Measurements from ENCODE around the gene ARHGEF11.

Gene ARHGEF11

GRCh38 chr1:157005965-157006364 is 39.6 kb downstream of the ARHGEF11 start:
- no peak for DNase-seq (ENCODE audit: low read depth)
- H3K4me3 ChIP-seq (ENCODE audit: low read depth, low read length) = no peak overlapping the region

GRCh38 chr1:157004806-157005205 is 40.7 kb downstream of the ARHGEF11 start:
- no peak overlapping the region for H3K4me3 ChIP-seq (ENCODE audit: low read depth, low read length)
- DNase-seq (ENCODE audit: low read depth) = no peak

- H3K4me3 ChIP-seq (ENCODE audit: low read depth, low read length) = no peak overlapping the region
- DNase-seq (ENCODE audit: low read depth) = no peak
These were observed 41.2 kb downstream of the ARHGEF11 start for GRCh38 chr1:157004327-157004726.

- DNase-seq (ENCODE audit: low read depth) = no peak
These were observed 44.2 kb downstream of the ARHGEF11 start for GRCh38 chr1:157001304-157001703.

GRCh38 chr1:157000686-157001085 is 44.9 kb downstream of the ARHGEF11 start:
- H3K4me3 ChIP-seq (ENCODE audit: low read depth, low read length) = no peak overlapping the region
- no peak for DNase-seq (ENCODE audit: low read depth)

More at GRCh38 chr1:157001304-157001703, 44.2 kb downstream of the ARHGEF11 start:
- H3K4me3 ChIP-seq (ENCODE audit: low read depth, low read length) = no peak overlapping the region

GRCh38 chr1:156999596-157000320 is 45.8 kb downstream of the ARHGEF11 start:
- DNase-seq (ENCODE audit: low read depth) = no peak
- no peak overlapping the region for H3K4me3 ChIP-seq (ENCODE audit: low read depth, low read length)

GRCh38 chr1:156998840-156999500 is 46.6 kb downstream of the ARHGEF11 start:
- no peak overlapping the region for H3K4me3 ChIP-seq (ENCODE audit: low read depth, low read length)
- DNase-seq (ENCODE audit: low read depth) = no peak

GRCh38 chr1:156998301-156998700 is 47.2 kb downstream of the ARHGEF11 start:
- no peak overlapping the region for H3K4me3 ChIP-seq (ENCODE audit: low read depth, low read length)

GRCh38 chr1:156995412-156995811 is 50.1 kb downstream of the ARHGEF11 start:
- DNase-seq (ENCODE audit: low read depth) = no peak
- H3K4me3 ChIP-seq (ENCODE audit: low read depth, low read length) = no peak overlapping the region

More at GRCh38 chr1:156998301-156998700, 47.2 kb downstream of the ARHGEF11 start:
- DNase-seq (ENCODE audit: low read depth) = no peak

GRCh38 chr1:156994277-156994676 is 51.3 kb downstream of the ARHGEF11 start:
- DNase-seq (ENCODE audit: low read depth) = no peak
- H3K4me3 ChIP-seq (ENCODE audit: low read depth, low read length) = no peak overlapping the region

GRCh38 chr1:156993426-156994147 is 52.0 kb downstream of the ARHGEF11 start:
- no peak for DNase-seq (ENCODE audit: low read depth)
- no peak overlapping the region for H3K4me3 ChIP-seq (ENCODE audit: low read depth, low read length)

- H3K4me3 ChIP-seq (ENCODE audit: low read depth, low read length) = no peak overlapping the region
- no peak for DNase-seq (ENCODE audit: low read depth)
These were observed 53.3 kb downstream of the ARHGEF11 start for GRCh38 chr1:156992215-156992614.

GRCh38 chr1:156987715-156988114 is 57.8 kb downstream of the ARHGEF11 start:
- DNase-seq (ENCODE audit: low read depth) = no peak
- H3K4me3 ChIP-seq (ENCODE audit: low read depth, low read length) = no peak overlapping the region

GRCh38 chr1:156980551-156980950 is 65.0 kb downstream of the ARHGEF11 start:
- no peak overlapping the region for H3K4me3 ChIP-seq (ENCODE audit: low read depth, low read length)
- DNase-seq (ENCODE audit: low read depth) = no peak

GRCh38 chr1:156975084-156975483 is 70.5 kb downstream of the ARHGEF11 start:
- no peak for DNase-seq (ENCODE audit: low read depth)
- no peak overlapping the region for H3K4me3 ChIP-seq (ENCODE audit: low read depth, low read length)

GRCh38 chr1:156973417-156973816 is 72.1 kb downstream of the ARHGEF11 start:
- H3K4me3 ChIP-seq (ENCODE audit: low read depth, low read length) = no peak overlapping the region
- no peak for DNase-seq (ENCODE audit: low read depth)

- no peak for DNase-seq (ENCODE audit: low read depth)
These were observed 75.5 kb downstream of the ARHGEF11 start for GRCh38 chr1:156970017-156970416.

GRCh38 chr1:156969496-156969895 is 76.0 kb downstream of the ARHGEF11 start:
- no peak for DNase-seq (ENCODE audit: low read depth)
- H3K4me3 ChIP-seq (ENCODE audit: low read depth, low read length) = no peak overlapping the region

More at GRCh38 chr1:156970017-156970416, 75.5 kb downstream of the ARHGEF11 start:
- no peak overlapping the region for H3K4me3 ChIP-seq (ENCODE audit: low read depth, low read length)

GRCh38 chr1:156964441-156964840 is 81.1 kb downstream of the ARHGEF11 start:
- no peak overlapping the region for H3K4me3 ChIP-seq (ENCODE audit: low read depth, low read length)
- no peak for DNase-seq (ENCODE audit: low read depth)

- DNase-seq (ENCODE audit: low read depth) = no peak
- no peak overlapping the region for H3K4me3 ChIP-seq (ENCODE audit: low read depth, low read length)
These were observed 81.9 kb downstream of the ARHGEF11 start for GRCh38 chr1:156963621-156964020.
